COLO668 (cell line): ENCODE data around the gene RPP40.

Source experiments
- DNase-seq: peaks from one replicate; lab custom pipeline; 2025; ENCODE audit not compliant: unreplicated experiment; lab: John Stamatoyannopoulos, UW

Gene RPP40

DNA sequence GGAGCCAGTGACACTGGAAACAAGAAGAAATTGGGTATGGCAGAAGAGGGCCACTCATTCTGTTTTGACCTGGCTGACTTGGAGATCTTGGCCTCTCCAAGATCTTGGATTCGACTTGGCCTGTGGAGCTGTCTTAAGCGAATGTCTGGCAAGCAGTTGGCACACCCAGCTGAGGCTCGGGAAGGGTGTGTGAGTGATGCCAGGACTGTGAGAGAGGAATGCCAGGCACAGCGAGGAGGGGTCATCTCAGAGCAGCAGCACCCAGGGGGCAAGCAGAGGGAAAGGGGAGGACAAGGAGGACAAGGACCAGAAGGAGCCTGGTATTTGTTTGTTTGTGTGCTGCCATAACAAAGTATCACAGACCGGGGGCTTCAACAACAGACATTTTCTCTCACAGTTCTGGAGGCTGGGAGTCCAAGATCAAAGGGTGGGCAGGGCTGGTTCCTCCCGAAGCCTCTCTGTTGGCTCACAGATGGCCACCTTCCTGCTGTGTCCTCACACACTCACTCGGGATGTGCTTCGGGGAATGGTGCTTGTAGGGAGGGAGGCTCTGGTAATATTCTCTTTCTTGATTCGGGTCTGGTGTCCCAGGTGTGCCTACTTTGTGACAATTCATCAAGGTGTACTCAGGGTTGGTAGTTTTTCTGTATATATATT is 33.0 kb downstream of the RPP40 start:
- no peak for DNase-seq

DNA sequence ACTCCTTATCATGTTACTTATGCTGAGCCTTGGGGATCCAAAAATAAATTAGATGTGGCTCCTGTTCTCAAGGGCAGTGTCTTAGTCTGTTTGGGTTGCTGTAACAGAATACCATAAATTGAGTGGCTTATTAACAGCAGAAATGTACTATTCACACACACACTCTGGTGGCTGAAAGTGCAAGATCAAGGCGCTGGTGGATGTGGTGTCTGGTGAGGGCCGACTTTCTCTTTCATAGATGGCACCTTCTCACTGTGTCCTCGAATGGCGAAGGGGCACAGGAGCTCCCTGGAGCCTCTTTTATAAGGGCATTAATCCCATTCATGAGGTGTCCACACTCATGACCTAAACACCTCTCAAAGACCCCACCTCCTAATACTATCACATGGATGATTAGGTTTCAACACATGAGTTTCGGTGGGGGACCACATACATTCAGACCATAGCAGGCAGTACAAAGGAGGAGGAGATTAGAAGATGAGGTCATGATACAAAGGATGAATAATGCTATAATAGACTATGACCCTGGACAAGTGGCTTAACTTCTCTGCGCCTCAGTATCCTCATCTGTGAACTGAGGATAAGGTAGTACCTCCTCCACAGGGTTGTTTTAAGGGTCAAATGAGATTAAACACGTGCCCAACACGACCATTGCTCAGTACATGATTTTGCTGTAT is 34.1 kb downstream of the RPP40 start:
- DNase-seq = no peak

- DNase-seq = no peak
Observed at GRCh38 chr6:4967301-4968030, 36.4 kb downstream of the RPP40 start.

DNA sequence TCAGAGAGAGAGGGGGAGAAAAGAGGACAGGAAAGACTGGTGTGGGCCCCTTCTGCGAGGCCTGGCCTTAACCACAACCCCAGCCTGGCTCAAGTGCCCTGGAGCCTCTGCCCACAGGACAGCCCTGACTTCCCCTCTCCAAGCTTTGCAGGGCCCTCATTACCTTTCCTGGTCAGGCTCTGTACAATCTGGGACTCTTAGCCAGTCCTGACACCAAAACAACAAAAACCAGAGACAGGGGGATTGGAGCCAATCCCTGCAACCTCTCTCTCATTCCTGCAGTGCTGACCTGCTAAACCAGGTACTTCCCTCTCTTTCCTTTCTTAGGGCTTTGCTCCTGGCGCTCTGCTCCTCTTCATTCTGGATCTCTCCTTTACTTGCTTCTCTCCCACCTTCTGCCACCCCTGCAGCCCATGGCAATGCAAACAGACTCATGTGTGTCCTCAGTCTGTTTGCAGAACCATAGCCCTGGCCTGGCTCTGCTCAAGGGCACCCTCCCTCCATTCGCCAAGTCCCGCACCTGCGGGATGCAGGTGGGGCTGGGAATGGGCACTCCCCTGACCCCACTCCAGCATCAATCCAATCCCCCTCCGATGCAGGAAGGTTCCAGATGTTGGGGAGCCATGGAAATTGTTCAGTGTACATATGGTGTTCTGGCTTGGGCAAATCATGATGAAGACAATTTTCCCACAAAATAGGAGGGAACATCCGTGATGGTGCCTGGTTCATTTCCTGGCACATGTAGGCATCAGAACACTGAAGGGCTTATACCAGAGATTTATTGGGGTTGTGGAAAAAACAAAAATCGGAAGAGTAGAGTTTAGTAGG is 38.1 kb downstream of the RPP40 start:
- no peak for DNase-seq

DNA sequence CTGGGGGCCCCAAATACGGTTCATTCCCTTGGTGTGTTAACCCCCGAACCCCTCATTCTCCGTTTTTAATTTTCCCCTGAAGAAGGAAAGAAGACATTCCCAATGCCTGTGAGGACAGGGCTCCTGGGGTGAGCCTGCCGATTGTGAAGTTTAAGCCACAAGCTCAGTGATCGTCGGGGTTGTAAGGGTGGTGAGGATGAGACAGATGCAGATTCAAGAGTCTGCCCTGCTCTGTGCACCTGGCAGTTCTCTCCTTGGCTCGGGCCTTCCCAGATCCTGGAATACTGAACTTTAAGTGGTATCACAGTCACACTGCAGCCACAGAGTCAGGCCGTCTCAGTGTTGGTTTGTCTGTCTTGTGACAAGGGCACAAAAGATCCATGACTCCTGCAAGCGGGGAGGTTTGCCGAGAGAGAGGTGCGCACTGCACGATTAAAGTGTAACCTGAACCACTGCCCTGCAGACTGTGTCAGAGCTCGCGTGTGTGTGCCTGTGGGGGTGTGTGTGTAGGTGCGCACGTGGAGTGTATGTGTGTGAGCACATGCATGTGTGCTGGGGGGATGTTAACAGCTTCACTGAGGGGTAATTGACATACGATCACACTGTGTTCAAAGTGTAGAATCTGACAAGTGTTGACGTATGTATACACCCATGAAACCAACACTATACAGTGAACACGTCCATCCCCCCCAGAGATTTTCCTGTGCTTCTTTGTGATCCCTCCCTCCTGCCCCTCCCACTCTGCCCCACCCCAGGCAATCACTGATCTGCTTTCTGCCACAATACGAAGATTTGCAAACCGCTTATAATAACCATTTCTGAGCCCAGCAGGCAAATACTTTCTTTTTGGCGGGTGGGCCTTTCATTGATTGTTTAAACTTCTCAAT is 38.9 kb downstream of the RPP40 start:
- no peak for DNase-seq

GRCh38 chr6:4962905-4963304 is 40.9 kb downstream of the RPP40 start:
- no peak for DNase-seq

- no peak for DNase-seq
Observed at GRCh38 chr6:4961322-4962168, 42.3 kb downstream of the RPP40 start.

- no peak for DNase-seq
Observed at GRCh38 chr6:4958624-4959023, 45.2 kb downstream of the RPP40 start.

DNA sequence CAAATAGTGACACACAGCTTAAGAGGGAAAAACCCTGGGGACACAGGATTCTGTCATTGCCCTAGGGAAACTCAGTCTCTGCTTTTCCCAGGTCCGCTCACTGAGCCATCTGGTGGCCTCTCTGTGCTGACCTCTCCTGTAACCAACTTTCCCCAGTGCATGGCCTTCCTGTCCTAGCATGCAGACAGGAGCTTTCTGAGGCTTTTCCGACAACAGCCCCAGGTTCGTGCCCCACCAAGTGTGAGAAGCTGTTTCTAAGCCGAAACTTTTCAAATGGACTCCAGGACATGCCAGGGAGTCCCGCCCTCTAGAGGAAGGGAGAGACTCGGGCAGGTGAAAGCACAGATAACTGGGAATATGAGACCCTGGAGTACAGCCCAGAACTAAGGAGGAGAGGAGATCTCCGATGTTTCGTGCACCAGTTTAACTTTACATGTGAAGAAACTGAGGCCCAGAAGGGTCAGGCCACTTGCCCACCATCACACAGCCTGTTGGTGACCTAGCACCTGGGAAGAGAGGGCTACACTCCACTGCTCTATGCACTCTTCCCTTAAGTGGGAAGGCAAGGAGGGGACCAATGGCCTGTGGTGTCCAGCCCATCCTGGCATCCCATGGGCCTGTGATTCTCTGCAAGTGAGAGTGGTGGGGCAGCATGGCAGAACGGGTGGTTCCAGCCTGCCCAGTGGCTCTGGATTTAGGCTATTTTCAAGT is 46.2 kb downstream of the RPP40 start:
- no peak for DNase-seq

DNA sequence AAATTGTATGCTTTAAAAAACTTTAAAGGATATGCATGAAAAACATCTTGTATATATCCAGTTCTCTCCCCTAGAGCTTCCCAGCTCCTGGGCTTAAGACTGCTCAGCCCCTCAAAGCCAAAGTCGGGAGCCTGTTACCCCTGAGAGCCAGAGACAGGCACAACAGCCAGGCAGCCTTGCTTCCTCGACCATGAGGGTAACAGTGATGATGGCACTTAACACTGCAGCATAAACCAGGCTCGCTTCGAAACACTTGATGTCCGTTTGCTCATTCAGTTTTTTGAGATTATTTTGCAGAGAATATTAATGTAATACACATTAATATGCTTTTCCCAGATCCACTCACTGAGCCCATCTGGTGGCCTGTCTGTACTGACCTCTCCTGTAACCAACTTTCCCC is 47.2 kb downstream of the RPP40 start:
- DNase-seq = no peak

DNA sequence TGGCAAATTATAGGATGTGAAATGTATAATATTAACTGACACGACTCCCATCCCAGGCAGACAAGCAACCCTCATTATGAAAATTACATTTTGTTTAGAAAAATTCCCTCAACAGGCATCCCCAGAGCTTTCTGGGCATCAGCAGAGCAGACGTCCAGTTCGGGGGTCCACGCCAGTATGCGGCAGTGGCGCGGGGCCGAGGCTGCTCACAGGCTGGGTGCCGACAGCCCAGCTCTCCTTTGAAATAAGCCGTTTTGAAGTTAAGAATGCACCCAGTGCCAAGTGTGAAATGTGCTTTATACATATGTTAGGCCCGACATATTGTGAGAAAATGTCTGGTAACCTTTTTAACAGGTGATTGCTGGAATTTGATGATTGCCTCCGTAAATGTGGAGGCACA is 50.4 kb downstream of the RPP40 start:
- no peak for DNase-seq

- DNase-seq = no peak
Observed at GRCh38 chr6:4950836-4951533, 52.9 kb downstream of the RPP40 start.

GRCh38 chr6:4950076-4950475 is 53.8 kb downstream of the RPP40 start:
- DNase-seq = no peak

DNA sequence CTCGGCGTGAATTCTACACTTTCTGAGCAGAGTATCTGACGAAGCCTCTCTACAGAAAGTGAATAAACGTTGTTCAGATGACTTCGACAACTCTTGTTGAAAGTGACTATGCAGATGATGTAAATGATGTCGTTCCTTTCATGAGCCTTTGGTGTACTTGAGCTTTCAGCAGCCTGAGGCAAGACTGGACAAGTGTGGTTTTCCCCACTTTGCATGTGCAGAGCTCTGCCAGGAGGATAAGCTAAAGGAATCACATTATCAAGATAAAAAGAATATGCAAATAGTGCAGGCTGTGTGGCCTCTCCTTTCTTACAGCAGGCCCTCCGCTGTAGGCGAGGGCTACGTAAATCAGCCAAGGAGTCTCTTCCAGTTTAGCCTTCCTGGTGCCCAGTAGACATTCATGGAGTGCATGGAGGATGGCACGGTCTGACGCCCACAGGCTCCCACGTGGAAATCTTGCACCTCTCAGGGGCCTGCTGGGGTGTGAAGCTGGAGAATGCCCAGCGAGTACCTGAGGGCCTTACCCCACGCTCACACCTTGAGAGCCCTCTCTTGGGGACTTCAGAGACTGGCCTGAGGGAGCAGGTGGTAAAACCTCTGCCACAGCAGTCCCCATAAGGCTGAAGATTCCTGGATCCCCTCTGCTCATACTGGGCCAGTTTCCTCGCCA is 54.9 kb downstream of the RPP40 start:
- DNase-seq = no peak

- no peak for DNase-seq
Observed at GRCh38 chr6:4947716-4948115, 56.1 kb downstream of the RPP40 start.

DNA sequence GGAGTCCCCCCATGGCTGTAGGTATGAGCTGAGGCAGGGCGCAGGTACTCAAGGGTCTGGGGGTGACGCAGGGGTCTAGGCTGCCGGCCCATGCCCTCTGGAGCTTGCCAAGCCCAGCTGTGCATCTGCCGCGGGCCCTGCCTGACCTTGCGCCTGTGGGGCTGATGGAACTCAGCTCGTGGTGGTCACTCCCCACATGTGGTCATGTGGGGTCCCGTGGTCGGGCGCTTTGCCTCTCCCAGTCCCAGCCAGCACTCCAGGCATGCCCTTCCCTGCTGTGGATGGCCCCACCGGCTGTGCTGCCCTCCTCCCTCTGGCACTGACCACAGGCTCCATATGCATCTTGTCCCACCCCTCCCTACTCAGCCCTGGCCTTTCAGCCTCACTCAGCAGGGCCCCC is 57.3 kb downstream of the RPP40 start:
- DNase-seq = no peak
